LNCaP clone FGC (cell line): ENCODE results near the gene PCDH9.

Source experiments
- DNase-seq: peaks from one replicate; pipeline ENCODE4 v3.0.0-alpha.2; 2011; ENCODE audit warnings: low read depth
- H3K4me3 ChIP-seq: 2 replicates; pipeline ENCODE4 v1.5.1; 2011; ENCODE audit warnings: mild to moderate bottlenecking, low read depth, low read length, control low read depth
- CTCF ChIP-seq: IDR thresholded peaks from 2 replicates; pipeline ENCODE4 v1.5.1; 2012; ENCODE audit warnings: mild to moderate bottlenecking; ENCODE audit not compliant: control insufficient read depth, insufficient read depth; ENCODE audit errors: extremely low read depth

Gene PCDH9

GRCh38 chr13:66612983-66613382 is 617.2 kb downstream of the PCDH9 start:
- DNase-seq: no peak
- no peak overlapping the region for H3K4me3 ChIP-seq
- TF ChIP-seq CTCF: no peak

- no peak for DNase-seq
- no peak for TF ChIP-seq CTCF
- H3K4me3 ChIP-seq: no peak overlapping the region
Observed at GRCh38 chr13:66586489-66586888, 643.6 kb downstream of the PCDH9 start.

GRCh38 chr13:66585669-66586203 is 644.4 kb downstream of the PCDH9 start:
- no peak overlapping the region for H3K4me3 ChIP-seq
- no peak for TF ChIP-seq CTCF
- DNase-seq: no peak

- TF ChIP-seq CTCF: no peak
- DNase-seq: no peak
- H3K4me3 ChIP-seq: no peak overlapping the region
Observed at GRCh38 chr13:66581675-66582074, 648.5 kb downstream of the PCDH9 start.

- no peak overlapping the region for H3K4me3 ChIP-seq
- no peak for TF ChIP-seq CTCF
- DNase-seq: no peak
Observed at GRCh38 chr13:66578305-66578704, 651.8 kb downstream of the PCDH9 start.

GRCh38 chr13:66577358-66577757 is 652.8 kb downstream of the PCDH9 start:
- DNase-seq: no peak
- no peak overlapping the region for H3K4me3 ChIP-seq
- no peak for TF ChIP-seq CTCF

GRCh38 chr13:66576381-66576780 is 653.8 kb downstream of the PCDH9 start:
- DNase-seq: no peak
- TF ChIP-seq CTCF: no peak
- no peak overlapping the region for H3K4me3 ChIP-seq
